ENCODE results near the gene MTR. TPM values are rescaled to one million over a fixed set of nuclear protein-coding genes. Genes with fewer than 3 reads are reported as not detected.

The MTR gene
- total RNA-seq, 1 donor from 2014 or later, result 37.8 TPM

DNA sequence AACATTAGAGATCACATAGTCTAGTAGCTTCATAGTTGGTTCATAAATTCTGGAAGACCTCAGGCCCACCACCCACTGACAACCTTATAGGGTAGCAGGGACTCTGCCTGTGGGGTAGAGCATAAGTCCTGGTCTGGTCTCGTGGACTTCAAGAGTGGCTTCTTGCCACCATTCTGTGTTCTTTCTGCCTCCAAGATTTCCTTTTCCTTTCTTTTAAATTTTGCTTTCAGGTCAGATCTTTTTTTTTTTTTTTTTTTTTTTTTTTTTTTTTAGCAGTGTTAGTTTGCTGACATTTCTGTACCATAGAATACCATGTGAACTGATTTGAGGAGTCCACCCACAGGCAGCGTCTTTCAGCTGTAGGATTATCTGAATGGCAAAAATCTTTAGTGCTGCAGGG, 28.5 kb downstream of the MTR start:
- Mint-ChIP-seq H3K4me3 (ENCODE audit: unreplicated experiment) (no peak overlapping the region), H3K4me1 (ENCODE audit: unreplicated experiment) (no peaks in the 10 kb centered on the region), H3K27me3 (ENCODE audit: unreplicated experiment) (no peaks in the 10 kb centered on the region), H3K36me3 (ENCODE audit: unreplicated experiment) (peaks cover 38% of the 10 kb centered on the region), H3K27ac (ENCODE audit: unreplicated experiment) (no peak overlapping the region), H3K9me3 (ENCODE audit: unreplicated experiment) (no peaks in the 10 kb centered on the region)
- TF ChIP-seq, protein P1, sequence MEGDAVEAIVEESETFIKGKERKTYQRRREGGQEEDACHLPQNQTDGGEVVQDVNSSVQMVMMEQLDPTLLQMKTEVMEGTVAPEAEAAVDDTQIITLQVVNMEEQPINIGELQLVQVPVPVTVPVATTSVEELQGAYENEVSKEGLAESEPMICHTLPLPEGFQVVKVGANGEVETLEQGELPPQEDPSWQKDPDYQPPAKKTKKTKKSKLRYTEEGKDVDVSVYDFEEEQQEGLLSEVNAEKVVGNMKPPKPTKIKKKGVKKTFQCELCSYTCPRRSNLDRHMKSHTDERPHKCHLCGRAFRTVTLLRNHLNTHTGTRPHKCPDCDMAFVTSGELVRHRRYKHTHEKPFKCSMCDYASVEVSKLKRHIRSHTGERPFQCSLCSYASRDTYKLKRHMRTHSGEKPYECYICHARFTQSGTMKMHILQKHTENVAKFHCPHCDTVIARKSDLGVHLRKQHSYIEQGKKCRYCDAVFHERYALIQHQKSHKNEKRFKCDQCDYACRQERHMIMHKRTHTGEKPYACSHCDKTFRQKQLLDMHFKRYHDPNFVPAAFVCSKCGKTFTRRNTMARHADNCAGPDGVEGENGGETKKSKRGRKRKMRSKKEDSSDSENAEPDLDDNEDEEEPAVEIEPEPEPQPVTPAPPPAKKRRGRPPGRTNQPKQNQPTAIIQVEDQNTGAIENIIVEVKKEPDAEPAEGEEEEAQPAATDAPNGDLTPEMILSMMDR (IDR thresholded peaks at IDR 0.05), result no peak
- no peak for DNase-seq (ENCODE audit: extremely low spot score, unreplicated experiment)

DNA sequence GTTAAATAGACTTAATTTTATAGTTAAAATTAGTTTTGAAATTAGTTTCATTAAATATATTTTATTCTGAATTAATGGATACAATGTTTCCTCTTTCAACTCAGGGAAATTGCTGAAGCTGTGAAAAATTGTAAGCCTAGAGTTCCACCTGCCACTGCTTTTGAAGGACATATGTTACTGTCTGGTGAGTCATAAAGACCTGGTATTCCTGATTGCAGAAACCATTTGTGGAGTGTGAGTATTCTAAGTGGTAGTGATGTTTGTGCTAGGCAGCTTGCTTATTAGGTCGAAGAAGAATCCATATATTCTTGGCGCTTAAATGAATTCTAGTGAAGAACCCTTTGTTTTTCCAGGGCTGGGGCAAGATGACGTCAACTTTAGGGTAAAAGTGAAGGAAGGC, 34.0 kb downstream of the MTR start:
- peaks cover 47% of the 10 kb centered on the region for H3K36me3 Mint-ChIP-seq (ENCODE audit: unreplicated experiment)
- no peaks in the 10 kb centered on the region for H3K4me1 Mint-ChIP-seq (ENCODE audit: unreplicated experiment)
- no peak overlapping the region for H3K4me3 Mint-ChIP-seq (ENCODE audit: unreplicated experiment)
- H3K27ac Mint-ChIP-seq (ENCODE audit: unreplicated experiment), result no peak overlapping the region
- no peaks in the 10 kb centered on the region for H3K27me3 Mint-ChIP-seq (ENCODE audit: unreplicated experiment)
- H3K9me3 Mint-ChIP-seq (ENCODE audit: unreplicated experiment), result no peaks in the 10 kb centered on the region
- TF ChIP-seq, protein P1 (IDR thresholded peaks at IDR 0.05), result no peak
- DNase-seq (ENCODE audit: extremely low spot score, unreplicated experiment), result no peak

DNA sequence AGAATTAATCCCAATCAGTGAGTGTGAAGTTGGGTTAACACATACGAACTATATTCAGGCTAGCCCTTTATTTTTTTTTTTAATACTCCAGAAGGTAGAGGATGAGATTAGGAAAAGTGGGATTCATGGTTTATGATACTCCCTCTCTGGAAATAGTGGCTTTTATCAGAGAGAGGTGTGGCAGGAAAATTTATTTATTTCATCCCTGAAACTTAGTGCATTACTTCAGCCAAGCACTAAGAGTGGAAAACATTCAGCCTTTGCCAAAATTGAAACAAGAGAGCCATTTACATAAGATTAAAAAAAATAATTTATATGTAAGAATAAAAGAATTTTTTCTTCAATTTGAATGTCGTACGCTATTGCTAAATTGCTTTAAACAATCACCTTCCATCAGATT, 35.0 kb downstream of the MTR start:
- Mint-ChIP-seq H3K4me3 (ENCODE audit: unreplicated experiment) (no peak overlapping the region), H3K27ac (ENCODE audit: unreplicated experiment) (no peak overlapping the region), H3K27me3 (ENCODE audit: unreplicated experiment) (no peaks in the 10 kb centered on the region), H3K36me3 (ENCODE audit: unreplicated experiment) (peaks cover 46% of the 10 kb centered on the region), H3K9me3 (ENCODE audit: unreplicated experiment) (no peaks in the 10 kb centered on the region), H3K4me1 (ENCODE audit: unreplicated experiment) (no peaks in the 10 kb centered on the region)
- TF ChIP-seq, protein P1 (IDR thresholded peaks at IDR 0.05), result no peak
- no peak for DNase-seq (ENCODE audit: extremely low spot score, unreplicated experiment)

DNA sequence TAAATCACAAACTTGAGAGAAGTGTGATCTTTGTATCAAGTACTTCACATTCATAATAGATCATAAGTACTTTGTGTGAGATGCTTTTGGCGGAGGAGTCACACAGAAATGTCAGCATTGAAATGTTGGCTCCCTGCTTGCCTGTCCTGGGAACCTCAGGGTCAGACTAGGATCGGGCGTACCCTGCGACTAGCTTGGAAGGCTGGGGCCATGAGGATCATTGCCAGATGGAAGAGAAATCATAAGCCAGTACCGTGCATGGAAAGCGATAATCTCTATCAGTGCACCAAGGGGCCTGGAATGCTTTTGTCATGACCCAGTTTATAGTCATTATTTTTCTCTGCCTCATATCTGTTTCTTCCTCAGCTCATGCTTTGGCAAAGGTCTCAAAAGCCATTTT, 35.5 kb downstream of the MTR start:
- no peaks in the 10 kb centered on the region for H3K27me3 Mint-ChIP-seq (ENCODE audit: unreplicated experiment)
- no peak for DNase-seq (ENCODE audit: extremely low spot score, unreplicated experiment)
- no peak overlapping the region for H3K4me3 Mint-ChIP-seq (ENCODE audit: unreplicated experiment)
- H3K27ac Mint-ChIP-seq (ENCODE audit: unreplicated experiment), result no peak overlapping the region
- peaks cover 50% of the 10 kb centered on the region for H3K36me3 Mint-ChIP-seq (ENCODE audit: unreplicated experiment)
- no peaks in the 10 kb centered on the region for H3K9me3 Mint-ChIP-seq (ENCODE audit: unreplicated experiment)
- no peaks in the 10 kb centered on the region for H3K4me1 Mint-ChIP-seq (ENCODE audit: unreplicated experiment)
- TF ChIP-seq, protein P1 (IDR thresholded peaks at IDR 0.05), result no peak

DNA sequence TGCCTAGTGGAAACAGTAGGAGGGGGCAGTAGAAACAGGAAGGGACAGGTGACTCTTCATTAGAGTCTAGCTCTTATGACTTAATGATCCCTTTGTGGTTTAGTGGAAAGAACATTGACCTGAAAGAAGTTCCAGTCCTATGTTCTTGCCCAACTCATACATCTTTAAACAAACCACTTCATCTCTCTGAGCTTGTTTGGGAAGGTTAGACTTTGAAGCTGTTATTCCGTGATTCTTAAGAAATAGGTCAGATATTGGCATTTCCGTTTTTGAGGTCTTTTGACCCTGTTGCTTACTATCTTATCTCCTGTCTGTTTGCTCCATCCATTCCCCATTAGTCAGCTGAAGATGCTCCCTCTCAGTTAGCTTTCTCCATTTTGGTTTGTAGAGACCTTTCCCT, 38.5 kb downstream of the MTR start:
- TF ChIP-seq, protein P1 (IDR thresholded peaks at IDR 0.05), result no peak
- no peaks in the 10 kb centered on the region for H3K27me3 Mint-ChIP-seq (ENCODE audit: unreplicated experiment)
- no peak overlapping the region for H3K4me3 Mint-ChIP-seq (ENCODE audit: unreplicated experiment)
- H3K9me3 Mint-ChIP-seq (ENCODE audit: unreplicated experiment), result no peaks in the 10 kb centered on the region
- no peaks in the 10 kb centered on the region for H3K4me1 Mint-ChIP-seq (ENCODE audit: unreplicated experiment)
- H3K27ac Mint-ChIP-seq (ENCODE audit: unreplicated experiment), result no peak overlapping the region
- H3K36me3 Mint-ChIP-seq (ENCODE audit: unreplicated experiment), result peaks cover 58% of the 10 kb centered on the region
- DNase-seq (ENCODE audit: extremely low spot score, unreplicated experiment), result no peak

Data from osteocyte (in vitro differentiated cells).